Tibial nerve (tissue), 3 donors: ENCODE measurements around the gene CLDN12.

ENCODE experiments used
- POLR2A ChIP-seq, 2 donors: fragments of 450-650 bp; IDR thresholded peaks; one replicate each; pipeline ENCODE4 v1.6.1; 2017; ENCODE audit warnings: antibody characterized with exemption in 2 of 2, mild to moderate bottlenecking in 2 of 2, moderate library complexity in 2 of 2
- TF ChIP-seq, protein P1 (sequence below), 5 experiments: fragments of 200-600 bp in 3 of 5; fragments of 450-650 bp in 2 of 5; sonication (generic) in 3 of 5; IDR thresholded peaks; one replicate each; pipeline ENCODE4 v1.5.1; 2016 to 2019; ENCODE audit warnings: antibody characterized with exemption in 5 of 5, mild to moderate bottlenecking in 3 of 5, moderate library complexity in 2 of 5

- TF ChIP-seq, protein P1, sequence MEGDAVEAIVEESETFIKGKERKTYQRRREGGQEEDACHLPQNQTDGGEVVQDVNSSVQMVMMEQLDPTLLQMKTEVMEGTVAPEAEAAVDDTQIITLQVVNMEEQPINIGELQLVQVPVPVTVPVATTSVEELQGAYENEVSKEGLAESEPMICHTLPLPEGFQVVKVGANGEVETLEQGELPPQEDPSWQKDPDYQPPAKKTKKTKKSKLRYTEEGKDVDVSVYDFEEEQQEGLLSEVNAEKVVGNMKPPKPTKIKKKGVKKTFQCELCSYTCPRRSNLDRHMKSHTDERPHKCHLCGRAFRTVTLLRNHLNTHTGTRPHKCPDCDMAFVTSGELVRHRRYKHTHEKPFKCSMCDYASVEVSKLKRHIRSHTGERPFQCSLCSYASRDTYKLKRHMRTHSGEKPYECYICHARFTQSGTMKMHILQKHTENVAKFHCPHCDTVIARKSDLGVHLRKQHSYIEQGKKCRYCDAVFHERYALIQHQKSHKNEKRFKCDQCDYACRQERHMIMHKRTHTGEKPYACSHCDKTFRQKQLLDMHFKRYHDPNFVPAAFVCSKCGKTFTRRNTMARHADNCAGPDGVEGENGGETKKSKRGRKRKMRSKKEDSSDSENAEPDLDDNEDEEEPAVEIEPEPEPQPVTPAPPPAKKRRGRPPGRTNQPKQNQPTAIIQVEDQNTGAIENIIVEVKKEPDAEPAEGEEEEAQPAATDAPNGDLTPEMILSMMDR (IDR thresholded peaks at IDR 0.05), result no peak
- no peak for TF ChIP-seq POLR2A (IDR thresholded peaks at IDR 0.05)
Measured at GRCh38 chr7:90401989-90402388, 1.3 kb upstream of the CLDN12 start.
